Activated naive CD8-positive, alpha-beta T cell treated with anti-CD3 and anti-CD28 coated beads for 36 hours (primary cell): ENCODE results near the gene RETREG1. TPM values are rescaled to one million over a fixed set of nuclear protein-coding genes. Genes with fewer than 3 reads are reported as not detected.
"Not testable (repeated sequence)": the region's sequence is repeated elsewhere in the genome, so short reads cannot be mapped to it uniquely, and the experiment has no call there.

Experiments
- DNase-seq: peaks from one replicate; pipeline ENCODE4 v3.0.0; 2021
- H3K27ac Mint-ChIP-seq: one replicate; pipeline ENCODE4 v1.8.0; 2022; ENCODE audit warnings: mild to moderate bottlenecking, moderate library complexity, mixed read lengths
- H3K27me3 Mint-ChIP-seq: one replicate; pipeline ENCODE4 v1.8.0; 2022; ENCODE audit warnings: mild to moderate bottlenecking, mixed read lengths
- H3K36me3 Mint-ChIP-seq: one replicate; pipeline ENCODE4 v1.8.0; 2021; ENCODE audit warnings: mild to moderate bottlenecking, mixed read lengths
- H3K4me1 Mint-ChIP-seq: one replicate; pipeline ENCODE4 v1.8.0; 2021; ENCODE audit warnings: mixed read lengths
- H3K4me3 Mint-ChIP-seq: one replicate; pipeline ENCODE4 v1.8.0; 2022; ENCODE audit warnings: mild to moderate bottlenecking, moderate library complexity, mixed read lengths
- H3K9me3 Mint-ChIP-seq: one replicate; pipeline ENCODE4 v1.8.0; 2022; ENCODE audit warnings: mixed read lengths
- total RNA-seq, 2 experiments: library from RNA; stranded (reverse); gene quantifications; one replicate each; pipeline ENCODE4 v1.2.3, GENCODE V29; 2021

Gene RETREG1
- total RNA-seq, 2 experiments from 2014 or later: 25.1 to 27.3 TPM

GRCh38 chr5:16464231-16464630, 152.6 kb downstream of the RETREG1 start:
- Mint-ChIP-seq H3K4me3 (peak overlapping the region; percentile 97), H3K27ac (peak overlapping the region; percentile 93), H3K27me3 (no peaks in the 10 kb centered on the region), H3K9me3 (no peaks in the 10 kb centered on the region), H3K4me1 (peaks cover 68% of the 10 kb centered on the region), H3K36me3 (peaks cover 47% of the 10 kb centered on the region)
- no peak for DNase-seq

- H3K36me3 Mint-ChIP-seq: peaks cover 50% of the 10 kb centered on the region
- H3K27ac Mint-ChIP-seq: no peak overlapping the region
- DNase-seq: no peak
- peaks cover 65% of the 10 kb centered on the region for H3K4me1 Mint-ChIP-seq
- H3K27me3 Mint-ChIP-seq: no peaks in the 10 kb centered on the region
- no peaks in the 10 kb centered on the region for H3K9me3 Mint-ChIP-seq
- H3K4me3 Mint-ChIP-seq: no peak overlapping the region
These were observed 155.0 kb downstream of the RETREG1 start for GRCh38 chr5:16461782-16462181.

GRCh38 chr5:16461026-16461425, 155.8 kb downstream of the RETREG1 start:
- Mint-ChIP-seq H3K4me3 (peak overlapping the region; percentile 23), H3K27ac (no peak overlapping the region), H3K4me1 (peaks cover 69% of the 10 kb centered on the region), H3K27me3 (no peaks in the 10 kb centered on the region), H3K36me3 (peaks cover 55% of the 10 kb centered on the region), H3K9me3 (no peaks in the 10 kb centered on the region)
- DNase-seq: no peak

- DNase-seq: no peak
- Mint-ChIP-seq H3K36me3 (peaks cover 44% of the 10 kb centered on the region), H3K27me3 (no peaks in the 10 kb centered on the region), H3K27ac (no peak overlapping the region), H3K4me1 (peaks cover 74% of the 10 kb centered on the region), H3K9me3 (no peaks in the 10 kb centered on the region), H3K4me3 (no peak overlapping the region)
These were observed 157.3 kb downstream of the RETREG1 start for GRCh38 chr5:16459451-16459850.

DNA sequence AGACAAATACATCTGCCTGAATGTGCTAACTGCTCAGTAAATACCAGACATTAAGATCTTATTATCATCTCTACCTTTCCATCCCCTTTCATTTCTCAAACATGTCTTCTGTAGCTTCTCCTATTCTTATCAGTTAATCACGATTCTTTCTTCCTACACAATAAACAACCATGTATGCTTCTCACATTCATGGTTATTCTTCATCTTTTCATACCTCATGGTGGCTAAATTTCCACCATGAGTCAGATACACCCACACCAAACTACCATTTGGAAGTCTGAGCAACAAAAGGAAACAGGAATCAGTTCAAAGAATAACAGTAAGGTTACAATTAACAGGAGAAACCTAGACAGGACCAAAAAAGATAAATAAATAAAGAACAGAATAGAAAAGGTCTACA, 158.9 kb downstream of the RETREG1 start:
- Mint-ChIP-seq H3K27me3 (no peaks in the 10 kb centered on the region), H3K9me3 (no peaks in the 10 kb centered on the region), H3K27ac (peak overlapping the region; percentile 52), H3K4me1 (peaks cover 64% of the 10 kb centered on the region), H3K36me3 (peaks cover 34% of the 10 kb centered on the region), H3K4me3 (no peak overlapping the region)
- DNase-seq: no peak

DNA sequence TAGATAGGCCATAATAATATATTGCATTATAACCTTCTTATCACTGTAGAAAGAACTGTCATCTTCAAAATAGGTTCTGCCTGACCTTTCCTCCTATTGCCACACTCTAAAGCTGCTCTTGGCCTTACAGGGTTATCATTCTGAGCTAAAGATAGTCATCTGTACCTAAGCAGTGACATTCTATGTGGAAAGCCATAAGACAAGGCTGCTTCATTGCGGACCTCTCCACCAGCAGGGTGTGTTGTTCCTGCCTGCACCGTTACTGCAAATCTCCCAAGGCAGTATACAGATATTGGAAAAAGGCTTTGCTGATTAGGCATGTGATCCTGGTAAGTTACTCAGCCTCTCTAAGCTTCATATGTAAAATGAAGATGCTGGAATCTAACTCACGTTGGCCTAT, 159.3 kb downstream of the RETREG1 start:
- Mint-ChIP-seq H3K4me1 (peaks cover 60% of the 10 kb centered on the region), H3K9me3 (no peaks in the 10 kb centered on the region), H3K27me3 (no peaks in the 10 kb centered on the region), H3K4me3 (no peak overlapping the region), H3K27ac (peak overlapping the region; percentile 52), H3K36me3 (peaks cover 32% of the 10 kb centered on the region)
- no peak for DNase-seq

DNA sequence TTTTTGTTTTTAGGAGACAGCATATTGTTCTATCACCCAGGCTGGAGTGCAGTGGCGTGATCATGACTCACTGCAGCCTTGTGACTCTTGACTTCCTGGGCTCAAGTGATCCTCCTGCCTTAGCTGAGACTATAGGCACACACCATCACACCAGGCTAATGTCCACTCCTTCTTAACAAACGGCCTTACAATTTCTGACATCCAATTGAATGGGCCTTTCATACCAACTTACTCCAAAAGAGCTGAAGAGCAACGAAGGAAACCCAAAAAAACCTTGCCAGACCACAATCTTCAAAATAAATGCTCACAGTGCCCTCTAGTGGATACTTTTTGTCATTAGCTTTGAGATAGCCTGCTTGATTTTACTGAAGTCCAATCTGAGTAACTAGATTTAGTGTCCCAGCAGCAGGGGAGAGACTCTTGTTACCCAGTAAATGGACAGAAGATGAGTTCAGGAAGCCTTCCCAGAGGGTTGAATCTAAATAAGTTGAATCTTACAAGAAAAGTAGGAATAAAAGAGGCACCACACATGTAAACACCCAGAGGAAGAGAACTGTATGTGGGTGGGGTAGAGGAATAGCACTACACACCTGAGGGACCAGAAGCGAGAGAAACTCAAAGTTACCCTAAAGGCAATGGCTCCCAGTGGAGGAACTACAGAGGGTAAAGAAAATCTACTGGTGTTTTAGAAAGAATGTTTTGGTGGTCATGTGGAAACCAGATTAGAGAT, 160.5 kb downstream of the RETREG1 start:
- Mint-ChIP-seq H3K4me3 (peak overlapping the region; percentile 38), H3K4me1 (peaks cover 49% of the 10 kb centered on the region), H3K27ac (peak overlapping the region; percentile 73), H3K36me3 (peaks cover 30% of the 10 kb centered on the region), H3K27me3 (no peaks in the 10 kb centered on the region), H3K9me3 (no peaks in the 10 kb centered on the region)
- peak; percentile 18 for DNase-seq

GRCh38 chr5:16455668-16456067, 161.1 kb downstream of the RETREG1 start:
- H3K27me3 Mint-ChIP-seq: no peaks in the 10 kb centered on the region
- peaks cover 43% of the 10 kb centered on the region for H3K4me1 Mint-ChIP-seq
- no peaks in the 10 kb centered on the region for H3K9me3 Mint-ChIP-seq
- H3K36me3 Mint-ChIP-seq: peaks cover 30% of the 10 kb centered on the region
- peak overlapping the region; percentile 73 for H3K27ac Mint-ChIP-seq
- DNase-seq: no peak
- H3K4me3 Mint-ChIP-seq: no peak overlapping the region

DNA sequence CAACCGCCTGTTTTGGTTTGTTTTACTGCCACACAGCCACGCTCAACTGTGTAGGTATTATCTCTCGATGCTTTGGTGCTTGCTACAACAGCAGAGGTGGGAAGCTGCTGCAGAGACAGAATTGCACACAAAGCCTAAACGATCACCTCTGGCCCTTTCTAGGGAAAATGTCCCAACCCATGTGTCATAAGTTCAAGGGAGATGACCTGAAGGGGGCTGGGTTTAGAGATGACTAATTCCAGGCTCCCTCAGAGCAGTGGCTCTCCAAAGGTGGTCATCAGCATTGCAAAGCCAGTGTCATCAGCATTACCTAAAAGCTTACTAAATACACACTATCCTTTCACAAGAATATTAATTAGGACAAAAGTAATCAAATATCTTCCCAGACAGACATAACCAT, 162.1 kb downstream of the RETREG1 start:
- peaks cover 31% of the 10 kb centered on the region for H3K36me3 Mint-ChIP-seq
- no peaks in the 10 kb centered on the region for H3K27me3 Mint-ChIP-seq
- no peak overlapping the region for H3K27ac Mint-ChIP-seq

GRCh38 chr5:16453609-16454008, 163.2 kb downstream of the RETREG1 start:
- peaks cover 36% of the 10 kb centered on the region for H3K36me3 Mint-ChIP-seq

More for the DNA sequence above, 162.1 kb downstream of the RETREG1 start:
- no peak overlapping the region for H3K4me3 Mint-ChIP-seq
- DNase-seq: no peak
- no peaks in the 10 kb centered on the region for H3K9me3 Mint-ChIP-seq
- H3K4me1 Mint-ChIP-seq: peaks cover 37% of the 10 kb centered on the region

DNA sequence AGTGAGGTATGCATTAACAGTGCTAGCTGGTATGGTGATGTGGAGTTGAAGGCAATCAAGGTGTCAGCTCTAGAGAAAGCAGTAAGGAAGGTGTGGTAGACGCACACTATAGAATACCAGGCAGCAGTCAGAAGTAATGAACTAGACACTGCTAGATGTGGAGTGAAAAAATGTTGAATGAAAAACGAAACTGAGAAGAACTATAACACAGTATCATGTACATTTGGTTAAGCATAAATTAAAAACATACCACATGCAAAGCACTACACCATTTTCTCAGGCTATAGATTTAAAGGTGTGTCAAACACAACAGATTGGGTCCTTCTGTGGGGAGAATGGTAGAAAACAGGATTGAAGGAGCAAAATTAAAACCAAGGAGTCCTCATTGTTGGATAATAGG, 166.6 kb downstream of the RETREG1 start:
- Mint-ChIP-seq H3K36me3 (peaks cover 35% of the 10 kb centered on the region), H3K9me3 (no peaks in the 10 kb centered on the region), H3K4me3 (no peak overlapping the region), H3K27me3 (no peaks in the 10 kb centered on the region), H3K27ac (no peak overlapping the region), H3K4me1 (peaks cover 7% of the 10 kb centered on the region)
- DNase-seq: no peak

More at GRCh38 chr5:16453609-16454008, 163.2 kb downstream of the RETREG1 start:
- peaks cover 30% of the 10 kb centered on the region for H3K4me1 Mint-ChIP-seq
- no peaks in the 10 kb centered on the region for H3K9me3 Mint-ChIP-seq
- no peaks in the 10 kb centered on the region for H3K27me3 Mint-ChIP-seq
- H3K4me3 Mint-ChIP-seq: no peak overlapping the region
- DNase-seq: no peak
- no peak overlapping the region for H3K27ac Mint-ChIP-seq

GRCh38 chr5:16446993-16447392, 169.8 kb downstream of the RETREG1 start:
- H3K36me3 Mint-ChIP-seq: peaks cover 32% of the 10 kb centered on the region
- no peaks in the 10 kb centered on the region for H3K27me3 Mint-ChIP-seq
- H3K4me3 Mint-ChIP-seq: no peak overlapping the region
- H3K9me3 Mint-ChIP-seq: no peaks in the 10 kb centered on the region
- DNase-seq: no peak
- H3K4me1 Mint-ChIP-seq: no peaks in the 10 kb centered on the region
- H3K27ac Mint-ChIP-seq: no peak overlapping the region

DNA sequence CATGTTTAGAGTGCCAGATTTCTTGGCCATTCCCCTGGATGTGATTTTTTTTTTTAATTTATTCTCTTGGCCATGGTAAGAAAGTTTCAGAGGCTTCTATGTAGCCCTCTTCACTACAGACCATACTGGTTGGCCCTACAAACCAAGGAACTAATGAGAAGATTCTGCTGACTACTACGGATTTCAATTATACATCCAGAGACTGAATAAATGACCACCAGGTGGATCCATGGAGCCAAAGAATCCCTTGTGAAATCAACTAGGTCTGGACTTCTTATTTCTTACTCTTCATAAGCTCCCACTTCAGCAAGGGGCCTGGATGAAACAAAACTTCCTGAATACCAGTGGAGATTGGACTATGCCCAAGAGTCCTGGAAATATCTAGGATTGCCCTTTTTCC, 178.8 kb downstream of the RETREG1 start:
- Mint-ChIP-seq H3K4me3 (no peak overlapping the region), H3K36me3 (no peaks in the 10 kb centered on the region), H3K9me3 (no peaks in the 10 kb centered on the region), H3K27me3 (no peaks in the 10 kb centered on the region), H3K27ac (no peak overlapping the region), H3K4me1 (no peaks in the 10 kb centered on the region)
- no peak for DNase-seq

- not testable (repeated sequence) for H3K4me1 Mint-ChIP-seq, H3K36me3 Mint-ChIP-seq
- peaks cover 11% of the 10 kb centered on the region for H3K27me3 Mint-ChIP-seq
These were observed 180.6 kb downstream of the RETREG1 start for GRCh38 chr5:16436065-16436682.

GRCh38 chr5:16431490-16431889, 185.3 kb downstream of the RETREG1 start:
- no peak for DNase-seq
- no peaks in the 10 kb centered on the region for H3K36me3 Mint-ChIP-seq
- no peaks in the 10 kb centered on the region for H3K9me3 Mint-ChIP-seq
- no peaks in the 10 kb centered on the region for H3K4me1 Mint-ChIP-seq
- H3K27ac Mint-ChIP-seq: no peak overlapping the region
- no peak overlapping the region for H3K4me3 Mint-ChIP-seq
- H3K27me3 Mint-ChIP-seq: peaks cover 11% of the 10 kb centered on the region

More at GRCh38 chr5:16436065-16436682, 180.6 kb downstream of the RETREG1 start:
- not testable (repeated sequence) for H3K9me3 Mint-ChIP-seq, DNase-seq, H3K4me3 Mint-ChIP-seq, H3K27ac Mint-ChIP-seq
